ENCODE measurements around the gene MTUS2.

DNA sequence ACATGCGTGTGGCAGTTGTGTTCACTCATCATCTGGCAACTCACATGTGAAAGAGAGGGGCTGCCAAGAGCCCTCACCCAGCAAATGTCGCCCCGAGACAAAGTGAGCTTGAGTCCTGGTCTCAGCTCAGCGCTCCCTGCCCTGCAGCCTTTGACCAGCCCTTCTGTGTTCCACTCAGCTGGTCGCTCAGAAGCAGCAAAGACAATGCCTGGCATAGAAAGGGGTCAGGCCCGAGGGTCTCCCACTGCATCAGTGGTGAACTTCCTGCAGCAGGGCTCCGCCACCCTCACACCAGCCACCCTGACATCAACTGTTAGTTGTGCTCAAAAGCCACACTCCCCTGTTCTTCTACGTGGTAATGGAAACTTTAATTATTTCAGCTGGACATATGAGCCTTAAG lies 707.4 kb downstream of the MTUS2 start:
- TF ChIP-seq POLR2AphosphoS5 (IDR thresholded peaks at IDR 0.05) (no peak), CTCF (IDR thresholded peaks at IDR 0.05 in 8 of 11, conservative IDR thresholded peaks at IDR 0.05 in 3 of 11) (no peak)
